SU-DHL-6 (cell line): ENCODE data around the gene FLNA.

Experiments used
- H2AFZ ChIP-seq: fragments of 200-600 bp; sonication (generic); 2 replicates; pipeline ENCODE4 v1.6.1; 2014; ENCODE audit warnings: low read depth, mild to moderate bottlenecking, moderate library complexity, mixed read lengths, antibody characterized with exemption, low read length; ENCODE audit not compliant: severe bottlenecking
- H3F3A ChIP-seq: fragments of 200-600 bp; shearing (Covaris generic); 2 replicates; pipeline ENCODE4 v1.6.0; 2016; ENCODE audit warnings: antibody characterized with exemption, mild to moderate bottlenecking; ENCODE audit not compliant: insufficient read depth
- H3K27ac ChIP-seq: fragments of 200-600 bp; sonication (generic); 2 replicates; pipeline ENCODE4 v1.5.1; 2016; ENCODE audit warnings: low read depth, mild to moderate bottlenecking, low read length, moderate library complexity, mixed read lengths
- H3K27me3 ChIP-seq: fragments of 200-600 bp; sonication (generic), shearing (Covaris generic); 2 replicates; pipeline ENCODE4 v1.6.0; 2014; ENCODE audit warnings: mild to moderate bottlenecking, low read length
- H3K36me3 ChIP-seq: fragments of 200-600 bp; sonication (generic); 2 replicates; pipeline ENCODE4 v1.6.1; 2014; ENCODE audit warnings: mild to moderate bottlenecking, low read length, mixed read lengths
- H3K4me2 ChIP-seq: fragments of 300-600, 200-600 bp; shearing (Covaris generic), sonication (generic); 2 replicates; pipeline ENCODE4 v1.6.0; 2014; ENCODE audit warnings: low read length, low read depth, mild to moderate bottlenecking; ENCODE audit not compliant: poor library complexity, severe bottlenecking
- H3K4me3 ChIP-seq: fragments of 200-600 bp; sonication (generic); 2 replicates; pipeline ENCODE4 v1.5.1; 2014; ENCODE audit warnings: antibody characterized with exemption, low read length, mild to moderate bottlenecking, mixed read lengths; ENCODE audit not compliant: insufficient read depth, poor library complexity, severe bottlenecking
- H3K79me2 ChIP-seq: fragments of 200-600 bp; sonication (generic); 2 replicates; pipeline ENCODE4 v1.6.1; 2014; ENCODE audit warnings: mild to moderate bottlenecking, low read length, moderate library complexity; ENCODE audit not compliant: insufficient read depth
- H3K9ac ChIP-seq: fragments of 200-600 bp; sonication (generic); 2 replicates; pipeline ENCODE4 v1.7.0; 2014; ENCODE audit warnings: mild to moderate bottlenecking, low read length
- H3K9me2 ChIP-seq: fragments of 200-600 bp; sonication (generic); replicated peaks from 2 replicates; pipeline ENCODE4 v1.6.1; 2014; ENCODE audit warnings: low read length; ENCODE audit not compliant: insufficient read depth
- H3K9me3 ChIP-seq: fragments of 200-600 bp; sonication (generic); 2 replicates; pipeline ENCODE4 v1.6.1; 2014; ENCODE audit warnings: low read length, mixed read lengths; ENCODE audit not compliant: insufficient read depth
- H4K20me1 ChIP-seq: fragments of 200-600 bp; sonication (generic); 2 replicates; pipeline ENCODE4 v1.6.1; 2014; ENCODE audit warnings: low read depth, mild to moderate bottlenecking, antibody characterized with exemption, low read length, moderate library complexity, mixed read lengths
- CTCF ChIP-seq: fragments of 200-600 bp; sonication (generic); IDR thresholded peaks from one replicate; pipeline ENCODE4 v1.5.1; 2017; ENCODE audit warnings: antibody characterized with exemption, mild to moderate bottlenecking, low read length, moderate library complexity; ENCODE audit not compliant: insufficient read depth, poor library complexity, severe bottlenecking
- EZH2phosphoT487 ChIP-seq: fragments of 200-600 bp; sonication (generic), shearing (Covaris generic); conservative IDR thresholded peaks from 2 replicates; pipeline ENCODE4 v1.6.1; 2018; ENCODE audit warnings: mild to moderate bottlenecking, antibody characterized with exemption, low read length, moderate library complexity, mixed read lengths

The FLNA gene

DNA sequence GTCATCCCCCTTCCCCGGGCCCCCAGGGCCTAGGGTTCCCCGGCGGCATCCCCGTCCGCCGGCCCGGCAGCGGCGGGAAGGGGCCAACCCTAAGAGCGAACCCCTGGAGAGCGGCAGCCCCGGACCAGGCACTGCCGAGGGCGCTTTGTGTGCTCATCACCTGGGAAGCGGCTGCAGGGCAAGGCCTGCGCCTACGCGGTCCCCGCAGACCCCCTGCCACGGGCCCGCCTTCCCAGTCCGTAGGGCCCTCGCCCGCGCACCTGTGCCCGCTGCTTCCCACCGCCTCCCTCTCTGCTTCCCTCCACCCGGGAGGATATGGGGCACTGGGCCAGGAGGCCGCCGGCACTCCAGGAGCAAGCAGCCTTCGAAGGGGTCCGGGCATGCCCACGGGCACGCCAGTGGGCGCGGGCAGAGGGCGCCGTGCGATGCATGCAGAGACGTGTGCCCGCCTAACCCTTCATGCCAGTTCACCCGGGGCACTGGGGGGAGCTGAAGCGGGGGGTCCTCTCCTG, 2.6 kb downstream of the FLNA start:
- Histone ChIP-seq H3K27ac (no peak overlapping the region), H3K4me2 (peak overlapping the region; percentile 64), H3K9me3 (no peaks in the 10 kb centered on the region)

DNA sequence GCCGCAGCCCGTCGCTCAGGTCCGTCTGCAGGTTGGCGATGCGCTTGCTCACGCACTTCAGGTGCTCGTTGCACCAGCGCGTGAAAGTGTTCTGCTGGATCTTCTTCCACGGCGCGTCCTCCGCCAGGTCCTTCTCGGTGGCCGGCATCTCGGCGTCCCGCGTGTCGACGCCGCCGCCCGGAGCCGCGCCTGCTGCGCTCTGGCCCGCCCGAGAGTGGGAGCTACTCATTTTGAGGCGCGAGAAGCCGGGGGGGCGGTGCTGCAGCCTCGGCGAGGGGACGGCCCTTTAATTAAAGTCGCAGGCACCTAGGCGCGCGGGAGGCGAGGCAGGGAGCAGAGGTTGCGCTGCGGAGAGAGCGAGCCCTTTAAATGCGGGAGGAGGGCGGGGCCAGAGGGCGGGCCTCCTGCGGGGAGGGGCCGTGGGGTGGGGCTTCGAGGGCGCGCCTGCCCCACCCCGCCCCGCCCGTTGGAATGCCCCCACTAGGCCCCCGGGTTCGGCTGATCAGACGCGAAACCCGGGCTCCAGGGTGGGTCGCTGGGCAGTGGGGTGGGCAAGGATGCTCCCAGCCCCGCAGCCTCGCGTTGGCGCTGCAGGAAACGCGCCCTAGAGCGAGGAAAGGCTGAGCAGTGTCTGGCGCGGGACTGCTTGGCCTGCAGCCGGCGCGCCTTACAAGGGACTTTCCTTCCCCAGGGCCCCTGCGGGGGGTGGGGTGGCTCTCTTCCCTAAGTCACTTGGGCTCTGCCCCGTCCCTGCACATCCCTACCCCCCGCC, 3.2 kb downstream of the FLNA start:
- H3K9ac ChIP-seq = peak overlapping the region; percentile 79
- H3K4me3 ChIP-seq = peak overlapping the region; percentile 59
- H3K27ac ChIP-seq = peak overlapping the region; percentile 67
- H3K79me2 ChIP-seq = 0 out of 2 replicates have a peak, but pooled peaks cover 7% of the 10 kb centered on the region
- H3K4me2 ChIP-seq = peak overlapping the region; percentile 91
- peak overlapping the region; percentile 13 for H2AFZ ChIP-seq
- H3K36me3 ChIP-seq = no peaks in the 10 kb centered on the region
- TF ChIP-seq EZH2phosphoT487 (no peak), CTCF (no peak)
- no peaks in the 10 kb centered on the region for H3K9me3 ChIP-seq
- H4K20me1 ChIP-seq = no peaks in the 10 kb centered on the region
- no peaks in the 10 kb centered on the region for H3F3A ChIP-seq
- no peaks in the 10 kb centered on the region for H3K9me2 ChIP-seq
- H3K27me3 ChIP-seq = no peaks in the 10 kb centered on the region

More for the DNA sequence above, 2.6 kb downstream of the FLNA start:
- TF ChIP-seq EZH2phosphoT487 (no peak), CTCF (no peak)
- Histone ChIP-seq H3K9me2 (no peaks in the 10 kb centered on the region), H3K9ac (peak overlapping the region; percentile 52), H4K20me1 (no peaks in the 10 kb centered on the region), H3K79me2 (0 out of 2 replicates have a peak, but pooled peaks cover 7% of the 10 kb centered on the region), H3F3A (no peaks in the 10 kb centered on the region), H3K36me3 (no peaks in the 10 kb centered on the region), H3K27me3 (no peaks in the 10 kb centered on the region), H2AFZ (peak overlapping the region; percentile 13), H3K4me3 (peak overlapping the region; percentile 43)

- Histone ChIP-seq H3F3A (no peaks in the 10 kb centered on the region), H3K27ac (peak overlapping the region; percentile 67), H4K20me1 (no peaks in the 10 kb centered on the region), H3K27me3 (no peaks in the 10 kb centered on the region), H3K36me3 (no peaks in the 10 kb centered on the region), H3K79me2 (0 out of 2 replicates have a peak, but pooled peaks cover 7% of the 10 kb centered on the region), H3K9ac (peak overlapping the region; percentile 79), H3K4me3 (peak overlapping the region; percentile 59), H3K9me3 (no peaks in the 10 kb centered on the region), H3K9me2 (no peaks in the 10 kb centered on the region), H3K4me2 (peak overlapping the region; percentile 91), H2AFZ (no peak overlapping the region)
- TF ChIP-seq CTCF = no peak
- TF ChIP-seq EZH2phosphoT487 = no peak
These were observed 4.0 kb downstream of the FLNA start for GRCh38 chrX:154370300-154371016.
